Forelimb muscle (tissue), 1 donor: ENCODE results near the gene SPATA31C2. TPM values are rescaled to one million over a fixed set of nuclear protein-coding genes. Genes with fewer than 3 reads are reported as not detected.
"Not testable (repeated sequence)": the region's sequence is repeated elsewhere in the genome, so short reads cannot be mapped to it uniquely, and the experiment has no call there.

Source experiments
- DNase-seq: peaks from one replicate; pipeline ENCODE4 v3.0.0-alpha.2; 2013; ENCODE audit warnings: low read depth
- polyA plus RNA-seq: library from polyadenylated mRNA; unstranded; fragments of 120-200 nt; gene quantifications from one replicate; pipeline ENCODE4 v1.2.1, GENCODE V29; 2013; ENCODE audit not compliant: insufficient read length

Gene SPATA31C2
- polyA plus RNA-seq: not detected

GRCh38 chr9:88138375-88138774 is at the start of gene SPATA31C2:
SPATA31C2 (minus strand) TSS chr9:88138475; CDS start chr9:88138446, 29 bp downstream.
- not testable (repeated sequence) for DNase-seq

- DNase-seq: no peak
Measured at GRCh38 chr9:88187631-88188030, 49.4 kb upstream of the SPATA31C2 start.

- no peak for DNase-seq
Measured at GRCh38 chr9:88186495-88187110, 48.3 kb upstream of the SPATA31C2 start.

DNA sequence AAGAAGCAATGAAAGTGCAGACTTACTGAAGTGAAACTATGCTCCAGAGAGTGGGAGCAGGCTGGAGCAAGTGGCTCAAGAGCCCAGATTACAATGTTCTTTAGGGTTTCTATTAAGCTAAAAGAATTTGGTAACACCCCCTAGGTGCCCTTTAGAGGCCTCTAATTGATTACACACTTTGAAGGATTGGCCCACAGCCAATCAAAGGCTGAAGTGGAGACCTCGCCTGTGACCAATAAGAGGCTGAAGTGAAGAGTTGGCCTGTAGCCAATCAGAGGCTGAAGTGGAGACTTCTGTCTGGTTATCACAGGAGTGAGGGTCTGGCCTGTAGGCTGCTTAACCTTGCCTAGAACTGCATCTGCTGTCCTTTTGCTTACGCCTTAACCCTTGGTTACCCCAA is 46.7 kb upstream of the SPATA31C2 start:
- no peak for DNase-seq

- no peak for DNase-seq
Measured at GRCh38 chr9:88183798-88184495, 45.7 kb upstream of the SPATA31C2 start.

GRCh38 chr9:88182501-88182900 is 44.2 kb upstream of the SPATA31C2 start:
- DNase-seq: no peak

DNA sequence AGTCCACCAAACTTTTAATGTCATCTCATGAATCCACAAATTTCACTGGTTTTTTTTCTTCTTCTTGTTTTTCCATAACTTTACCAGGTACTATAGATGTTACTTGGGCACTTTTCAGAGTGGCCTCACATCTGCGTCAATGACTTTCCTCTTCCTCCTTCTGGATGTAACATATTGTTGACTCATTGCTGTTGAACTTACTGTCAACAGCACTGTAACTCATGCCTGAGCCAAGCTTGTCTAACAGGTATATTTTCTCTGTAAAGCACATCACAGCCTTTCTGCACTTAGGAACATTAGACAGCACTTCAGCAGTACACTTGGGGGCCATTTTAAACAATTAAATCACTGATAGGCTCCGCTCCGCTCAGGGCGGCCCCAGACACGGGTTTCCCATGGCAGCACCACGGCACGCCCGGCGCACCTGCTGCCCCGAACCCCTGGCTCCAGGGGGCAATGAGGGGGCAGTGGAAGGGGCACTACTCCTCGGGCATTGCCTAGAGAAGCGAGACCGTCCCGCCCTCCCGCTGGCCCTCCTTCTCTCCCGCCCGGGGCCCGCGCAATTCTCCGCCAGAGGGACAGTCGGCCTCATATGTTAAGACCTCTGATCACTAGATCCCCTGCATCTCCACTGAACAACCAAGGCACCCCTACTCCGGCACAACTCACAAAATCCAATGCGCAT is 41.9 kb upstream of the SPATA31C2 start:
- DNase-seq: no peak

DNA sequence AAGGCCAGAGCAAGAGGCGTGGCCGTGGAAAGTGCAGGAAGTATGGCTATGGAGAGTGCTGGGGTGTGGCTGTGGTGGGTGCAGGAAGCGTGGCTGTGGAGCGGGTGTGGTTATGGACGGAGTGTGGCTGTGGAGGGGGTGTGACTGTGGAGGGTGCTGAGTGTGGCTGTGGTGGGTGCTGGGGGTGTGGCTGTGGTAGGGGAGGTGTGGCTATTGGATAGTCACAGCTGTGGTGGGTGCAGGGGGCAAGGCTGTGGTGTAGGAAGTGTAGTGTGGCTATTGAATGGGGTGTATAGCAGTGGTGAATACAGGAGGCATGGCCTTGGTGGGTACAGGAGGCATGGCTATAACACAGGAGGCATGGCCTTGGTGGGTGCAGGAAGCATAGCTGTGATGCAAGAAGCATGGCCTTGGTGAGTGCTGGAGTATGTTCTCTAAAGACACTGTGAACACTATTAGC is 40.8 kb upstream of the SPATA31C2 start:
- no peak for DNase-seq

DNA sequence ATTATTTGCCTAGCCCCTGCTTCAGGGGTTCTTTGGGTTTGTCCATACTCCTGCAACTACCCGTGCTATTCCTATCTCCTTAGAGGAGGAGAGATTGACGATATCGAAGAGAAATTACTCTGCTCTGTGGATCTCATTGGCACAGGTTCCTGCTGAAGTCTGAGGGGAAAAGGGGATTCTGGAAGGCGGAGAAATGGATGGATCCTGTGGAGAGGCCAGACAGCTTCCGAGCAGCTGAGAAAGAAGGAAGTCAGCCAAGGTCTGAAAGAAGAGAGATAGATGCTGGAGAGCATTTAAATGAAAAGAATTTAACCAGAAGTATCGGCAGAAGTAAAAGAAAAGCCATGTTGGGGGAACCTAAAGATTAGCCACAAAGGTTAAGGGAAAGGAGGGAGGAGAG is 40.4 kb upstream of the SPATA31C2 start:
- DNase-seq: no peak

GRCh38 chr9:88177371-88177770 is 39.1 kb upstream of the SPATA31C2 start:
- no peak for DNase-seq

- DNase-seq: no peak
Measured at GRCh38 chr9:88174324-88174723, 36.0 kb upstream of the SPATA31C2 start.

DNA sequence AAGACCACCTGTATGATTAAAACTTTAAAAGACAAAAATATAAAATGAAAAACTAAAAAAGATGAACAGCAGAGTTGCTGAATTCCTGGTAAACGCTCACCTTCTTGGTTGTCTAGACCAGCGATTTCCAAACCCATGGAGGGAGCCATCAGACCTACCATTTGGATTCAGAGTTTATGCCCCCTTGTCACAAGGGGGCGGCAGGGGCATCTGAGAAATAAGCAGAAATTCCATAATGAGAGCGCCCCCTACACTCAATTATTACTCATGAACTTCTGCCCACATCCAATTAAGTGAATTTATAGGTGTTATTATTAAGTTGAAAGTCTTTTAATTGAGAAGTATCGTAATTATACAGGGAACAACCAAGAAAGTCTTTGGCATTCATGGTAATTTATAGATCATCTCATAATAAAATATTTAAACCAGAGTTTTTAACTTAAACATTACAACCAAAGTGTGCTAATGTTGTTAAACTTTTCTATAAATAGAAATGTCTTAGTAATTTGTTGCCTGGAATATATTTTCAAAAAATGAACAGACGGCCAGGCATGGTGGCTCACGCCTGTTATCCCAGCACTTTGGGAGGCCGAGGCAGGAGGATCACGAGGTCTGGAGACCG is 35.2 kb upstream of the SPATA31C2 start:
- no peak for DNase-seq

DNA sequence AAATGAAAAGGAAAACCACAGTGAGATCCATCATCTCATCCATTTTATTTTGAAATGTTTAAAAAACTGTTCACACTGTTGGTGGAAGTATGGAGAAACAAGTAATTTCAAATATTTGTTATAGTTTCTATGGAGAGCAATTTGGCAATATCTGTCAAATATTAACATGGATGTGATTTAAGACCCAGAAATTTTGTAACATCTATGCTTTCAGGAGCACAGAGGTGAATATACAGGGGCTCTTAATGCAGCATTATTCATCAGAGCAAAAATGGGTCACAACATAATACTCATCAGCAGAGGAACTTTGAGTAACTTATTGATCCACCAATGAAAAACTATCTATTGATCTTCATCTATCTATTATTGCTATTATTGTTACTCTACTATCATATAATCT is 31.4 kb upstream of the SPATA31C2 start:
- no peak for DNase-seq

GRCh38 chr9:88168564-88168963 is 30.3 kb upstream of the SPATA31C2 start:
- DNase-seq: no peak

DNA sequence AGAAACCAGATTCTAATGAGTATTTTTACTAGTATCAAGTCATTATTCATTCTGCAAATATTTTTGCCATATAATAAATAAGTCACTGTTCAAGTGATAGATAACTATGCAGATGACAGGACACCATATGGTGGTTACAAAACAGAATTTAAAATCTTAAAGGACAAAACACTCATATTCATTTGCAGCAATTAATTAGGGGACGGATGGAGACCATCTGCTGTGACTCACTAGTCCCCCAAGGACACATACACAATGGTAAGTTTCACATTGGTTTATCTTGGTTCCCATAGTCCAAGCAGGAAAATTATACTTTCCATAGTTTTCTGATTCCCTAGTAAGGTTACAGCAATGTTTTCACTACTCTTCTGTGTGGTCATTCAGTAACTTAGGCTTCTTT is 28.4 kb upstream of the SPATA31C2 start:
- DNase-seq: no peak

- no peak for DNase-seq
Measured at GRCh38 chr9:88164850-88165249, 26.6 kb upstream of the SPATA31C2 start.

GRCh38 chr9:88161144-88161543 is 22.9 kb upstream of the SPATA31C2 start:
- DNase-seq: no peak

- no peak for DNase-seq
Measured at GRCh38 chr9:88143957-88144625, 5.8 kb upstream of the SPATA31C2 start.

DNA sequence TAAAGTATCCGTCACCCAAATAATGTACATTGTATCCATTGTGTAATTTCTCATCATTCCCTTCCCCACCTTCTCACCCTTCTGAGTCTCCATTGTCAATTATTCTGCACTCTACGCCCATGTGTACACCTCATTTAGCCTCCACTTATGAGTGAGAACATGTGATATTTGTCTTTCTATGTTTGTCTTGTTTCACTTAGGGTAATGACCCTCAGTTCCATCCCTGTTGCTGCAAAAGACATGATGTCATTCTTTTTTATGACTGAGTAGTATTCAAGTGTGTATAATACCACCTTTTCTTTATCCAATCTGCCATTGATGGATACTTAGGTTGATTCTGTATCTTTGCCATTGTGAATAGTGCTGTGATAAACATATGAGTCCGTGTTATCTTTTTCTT is 4.9 kb upstream of the SPATA31C2 start:
- DNase-seq: no peak

GRCh38 chr9:88133552-88133951 is 4.7 kb downstream of the SPATA31C2 start:
- DNase-seq: not testable (repeated sequence)

GRCh38 chr9:88129556-88129955 is 8.7 kb downstream of the SPATA31C2 start:
- not testable (repeated sequence) for DNase-seq
